Measurements from ENCODE around the gene TKTL1.

DNA sequence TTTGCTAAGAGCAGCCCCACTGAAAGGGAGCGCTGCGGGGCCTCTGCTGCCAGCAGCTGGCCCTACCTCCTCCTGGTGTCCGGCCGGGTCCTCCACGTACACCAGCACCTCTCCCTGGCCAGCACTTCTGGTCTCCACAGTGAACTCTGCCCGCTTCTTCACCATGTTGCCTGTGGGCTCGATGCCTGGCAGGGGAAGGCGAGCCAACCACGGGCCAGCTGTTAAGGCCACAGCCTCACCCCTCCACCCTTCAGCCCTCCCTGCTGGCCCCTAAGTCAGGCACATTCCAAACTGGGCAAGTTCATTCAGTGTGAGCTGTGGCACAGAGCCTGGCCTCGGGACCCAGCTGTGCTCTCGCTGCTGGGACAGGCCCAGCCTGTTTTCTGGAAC, 71.1 kb downstream of the TKTL1 start:
- TF ChIP-seq, protein P1, sequence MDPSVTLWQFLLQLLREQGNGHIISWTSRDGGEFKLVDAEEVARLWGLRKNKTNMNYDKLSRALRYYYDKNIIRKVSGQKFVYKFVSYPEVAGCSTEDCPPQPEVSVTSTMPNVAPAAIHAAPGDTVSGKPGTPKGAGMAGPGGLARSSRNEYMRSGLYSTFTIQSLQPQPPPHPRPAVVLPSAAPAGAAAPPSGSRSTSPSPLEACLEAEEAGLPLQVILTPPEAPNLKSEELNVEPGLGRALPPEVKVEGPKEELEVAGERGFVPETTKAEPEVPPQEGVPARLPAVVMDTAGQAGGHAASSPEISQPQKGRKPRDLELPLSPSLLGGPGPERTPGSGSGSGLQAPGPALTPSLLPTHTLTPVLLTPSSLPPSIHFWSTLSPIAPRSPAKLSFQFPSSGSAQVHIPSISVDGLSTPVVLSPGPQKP (IDR thresholded peaks at IDR 0.05; ENCODE audit: borderline replicate concordance, low read depth, low read length): no peak
- TF ChIP-seq RAD21 (IDR thresholded peaks at IDR 0.05; ENCODE audit: low read length): no peak
- TF ChIP-seq POLR2A (IDR thresholded peaks at IDR 0.05; ENCODE audit: low read depth, low read length): no peak
- TF ChIP-seq, protein P2, sequence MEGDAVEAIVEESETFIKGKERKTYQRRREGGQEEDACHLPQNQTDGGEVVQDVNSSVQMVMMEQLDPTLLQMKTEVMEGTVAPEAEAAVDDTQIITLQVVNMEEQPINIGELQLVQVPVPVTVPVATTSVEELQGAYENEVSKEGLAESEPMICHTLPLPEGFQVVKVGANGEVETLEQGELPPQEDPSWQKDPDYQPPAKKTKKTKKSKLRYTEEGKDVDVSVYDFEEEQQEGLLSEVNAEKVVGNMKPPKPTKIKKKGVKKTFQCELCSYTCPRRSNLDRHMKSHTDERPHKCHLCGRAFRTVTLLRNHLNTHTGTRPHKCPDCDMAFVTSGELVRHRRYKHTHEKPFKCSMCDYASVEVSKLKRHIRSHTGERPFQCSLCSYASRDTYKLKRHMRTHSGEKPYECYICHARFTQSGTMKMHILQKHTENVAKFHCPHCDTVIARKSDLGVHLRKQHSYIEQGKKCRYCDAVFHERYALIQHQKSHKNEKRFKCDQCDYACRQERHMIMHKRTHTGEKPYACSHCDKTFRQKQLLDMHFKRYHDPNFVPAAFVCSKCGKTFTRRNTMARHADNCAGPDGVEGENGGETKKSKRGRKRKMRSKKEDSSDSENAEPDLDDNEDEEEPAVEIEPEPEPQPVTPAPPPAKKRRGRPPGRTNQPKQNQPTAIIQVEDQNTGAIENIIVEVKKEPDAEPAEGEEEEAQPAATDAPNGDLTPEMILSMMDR (conservative IDR thresholded peaks at IDR 0.05; ENCODE audit: low read depth, low read length): no peak
- TF ChIP-seq RCOR1 (IDR thresholded peaks at IDR 0.05; ENCODE audit: insufficient replicate concordance, low read length): no peak
- TF ChIP-seq MAZ (IDR thresholded peaks at IDR 0.05; ENCODE audit: borderline replicate concordance, low read depth, low read length): no peak
- TF ChIP-seq MXI1 (IDR thresholded peaks at IDR 0.05; ENCODE audit: borderline replicate concordance, low read depth, low read length): no peak
- TF ChIP-seq, protein P3, sequence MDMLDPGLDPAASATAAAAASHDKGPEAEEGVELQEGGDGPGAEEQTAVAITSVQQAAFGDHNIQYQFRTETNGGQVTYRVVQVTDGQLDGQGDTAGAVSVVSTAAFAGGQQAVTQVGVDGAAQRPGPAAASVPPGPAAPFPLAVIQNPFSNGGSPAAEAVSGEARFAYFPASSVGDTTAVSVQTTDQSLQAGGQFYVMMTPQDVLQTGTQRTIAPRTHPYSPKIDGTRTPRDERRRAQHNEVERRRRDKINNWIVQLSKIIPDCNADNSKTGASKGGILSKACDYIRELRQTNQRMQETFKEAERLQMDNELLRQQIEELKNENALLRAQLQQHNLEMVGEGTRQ (IDR thresholded peaks at IDR 0.05; ENCODE audit: low read depth, low read length): no peak
- no peak for TF ChIP-seq SMC3 (IDR thresholded peaks at IDR 0.05; ENCODE audit: low read depth, low read length)
- TF ChIP-seq BHLHE40 (IDR thresholded peaks at IDR 0.05; ENCODE audit: low read depth, low read length): no peak
- TF ChIP-seq MAFK (IDR thresholded peaks at IDR 0.05; ENCODE audit: low read depth, low read length): no peak
